Measurements from ENCODE around the gene RAB27A. TPM values are rescaled to one million over a fixed set of nuclear protein-coding genes. Genes with fewer than 3 reads are reported as not detected.

RAB27A gene
- total and polyA plus RNA-seq, 9 of the 15 experiments (the other 6 are each of a cell fraction or from before 2014, with no cell fraction given) = 31.5 to 171 (median 80.4) TPM

DNA sequence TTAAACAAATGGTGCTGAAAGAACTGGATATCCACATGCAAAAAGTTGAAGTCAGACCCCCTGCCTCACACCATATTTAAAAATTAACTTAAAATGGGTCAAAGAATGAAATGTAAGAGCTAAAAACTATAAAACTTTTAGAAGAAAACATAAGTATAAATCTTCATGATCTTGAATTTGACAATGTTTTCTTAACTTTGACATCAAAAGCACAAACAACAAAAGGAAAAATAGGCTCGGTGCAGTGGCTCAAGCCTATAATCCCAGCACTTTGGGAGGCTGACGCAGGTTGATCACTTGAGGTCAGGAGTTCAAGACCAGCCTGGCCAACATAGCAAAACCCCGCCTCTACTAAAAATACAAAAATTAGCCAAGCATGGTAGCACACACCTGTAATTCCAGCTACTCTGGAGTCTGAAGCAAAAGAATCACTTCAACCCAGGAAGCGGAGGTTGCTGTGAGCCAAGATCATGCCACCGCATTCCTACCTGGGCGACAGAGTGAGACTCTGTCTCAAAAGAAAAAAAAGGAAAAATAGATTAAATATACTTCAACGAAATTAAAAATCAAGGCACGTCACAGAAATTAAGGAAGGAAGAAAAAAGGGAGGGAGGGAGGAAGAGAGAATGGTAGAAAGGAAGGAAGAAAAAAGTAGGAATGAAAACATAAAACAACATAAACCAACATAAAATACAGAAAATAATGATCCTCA is 1.5 kb downstream of the RAB27A start (continued):
- TF ChIP-seq ZNF609 (CRISPR knock-in tag; IDR thresholded peaks at IDR 0.05; ENCODE audit: borderline replicate concordance) (no peak), NKRF (IDR thresholded peaks at IDR 0.05; ENCODE audit: borderline replicate concordance) (0 out of 2 replicates have a peak, but pooled peaks have one; percentile 13), HEY1 (CRISPR knock-in tag; IDR thresholded peaks at IDR 0.05; ENCODE audit: borderline replicate concordance) (no peak), ZNF518B (CRISPR knock-in tag; IDR thresholded peaks at IDR 0.05) (no peak), NR4A1 (CRISPR knock-in tag; IDR thresholded peaks at IDR 0.05) (no peak), NR4A1 (tag; IDR thresholded peaks at IDR 0.05) (no peak), TCF3 (CRISPR knock-in tag; IDR thresholded peaks at IDR 0.05) (no peak), ZNF561 (CRISPR knock-in tag; conservative IDR thresholded peaks at IDR 0.05) (no peak), NR2C1 (IDR thresholded peaks at IDR 0.05) (0 out of 2 replicates have a peak, but pooled peaks have one; percentile 16), NR2C1 (tag; IDR thresholded peaks at IDR 0.05) (no peak), ZNF146 (CRISPR knock-in tag; IDR thresholded peaks at IDR 0.05; ENCODE audit: unreplicated experiment) (no peak), NR1H2 (CRISPR knock-in tag; IDR thresholded peaks at IDR 0.05) (no peak), RBM14 (IDR thresholded peaks at IDR 0.05; ENCODE audit: borderline replicate concordance, insufficient read depth, low read depth, low read length) (no peak), CBX1 (IDR thresholded peaks at IDR 0.05; ENCODE audit: low read depth) (no peak), CC2D1A (IDR thresholded peaks at IDR 0.05) (no peak), ZBTB8A (IDR thresholded peaks at IDR 0.05; ENCODE audit: partially characterized antibody) (no peak), HDGF (IDR thresholded peaks at IDR 0.05) (no peak), ZNF699 (CRISPR knock-in tag; IDR thresholded peaks at IDR 0.05; ENCODE audit: insufficient replicate concordance) (no peak)
